ENCODE data around the gene ZNF30.
"Not testable (repeated sequence)": the region's sequence is repeated elsewhere in the genome, so short reads cannot be mapped to it uniquely, and the experiment has no call there.

Gene ZNF30

DNA sequence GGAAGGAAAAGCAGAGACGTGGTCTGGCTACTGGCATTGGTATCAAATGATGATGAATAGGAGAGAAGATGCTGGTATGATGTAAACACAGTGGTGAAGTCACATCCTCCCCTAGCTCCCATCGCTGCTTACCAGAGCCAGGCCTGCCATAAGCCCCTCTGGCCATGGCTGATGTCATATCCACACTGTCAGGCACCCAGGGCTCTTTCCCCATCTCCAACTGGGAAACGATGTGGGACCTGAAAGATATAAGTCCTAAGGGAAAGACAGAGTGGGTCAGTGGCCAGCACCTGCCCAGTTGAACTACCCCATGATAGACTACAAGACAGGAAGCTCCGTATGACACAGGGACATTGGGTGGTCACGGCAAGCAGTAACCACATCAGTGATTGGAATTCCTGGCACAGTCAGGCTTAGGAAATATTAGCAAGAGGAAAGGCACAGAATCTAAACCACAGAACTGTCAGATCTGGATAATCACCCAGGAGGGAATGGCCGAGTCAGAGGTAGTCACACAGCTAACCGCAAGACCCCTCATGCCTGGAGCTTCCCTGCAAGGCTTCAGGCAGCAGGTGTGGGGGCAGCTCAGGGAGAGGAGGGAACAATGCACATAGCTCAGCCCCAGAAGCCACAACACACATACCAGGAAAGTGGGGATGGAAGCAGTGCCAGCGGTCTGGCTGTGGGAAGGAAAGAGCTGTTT lies 33.6 kb downstream of the ZNF30 start:
- DNase-seq (ENCODE audit: low read depth), result no peak

DNA sequence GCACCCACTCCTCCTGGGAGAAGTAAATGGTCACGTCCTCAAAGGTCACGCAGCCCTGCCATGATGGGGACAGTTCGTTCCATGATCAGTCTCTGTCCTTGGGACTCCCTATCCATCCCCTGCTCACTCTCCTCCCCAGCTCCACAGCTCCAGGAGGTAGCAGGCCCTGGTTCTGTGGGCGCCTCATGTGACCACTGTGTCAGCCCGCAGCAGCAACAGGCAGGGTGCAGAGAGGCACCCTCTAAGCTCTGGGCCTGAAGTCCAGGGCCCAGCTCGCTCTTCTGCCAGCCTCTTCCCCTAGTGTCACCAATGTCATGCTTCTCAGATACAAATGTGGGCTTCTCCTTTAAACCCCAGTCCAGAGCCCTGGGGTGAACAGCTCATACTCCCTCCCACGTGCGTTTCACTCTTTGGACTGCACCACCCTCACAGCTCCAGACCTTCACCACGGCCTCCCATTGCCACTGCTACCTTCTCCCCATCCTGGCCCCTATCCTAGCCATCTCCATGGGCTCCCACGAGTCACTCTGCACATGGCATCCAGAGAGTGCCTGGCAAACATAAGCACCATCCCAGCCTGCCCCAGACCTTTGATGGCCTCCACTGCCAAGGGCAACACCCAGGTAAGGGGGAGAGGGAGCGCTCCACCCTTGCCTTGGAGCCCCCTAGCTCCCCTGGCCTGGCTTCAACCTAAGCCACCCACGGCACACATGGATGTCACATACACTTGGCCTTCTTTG lies 34.4 kb downstream of the ZNF30 start:
- no peak for DNase-seq (ENCODE audit: low read depth)

DNA sequence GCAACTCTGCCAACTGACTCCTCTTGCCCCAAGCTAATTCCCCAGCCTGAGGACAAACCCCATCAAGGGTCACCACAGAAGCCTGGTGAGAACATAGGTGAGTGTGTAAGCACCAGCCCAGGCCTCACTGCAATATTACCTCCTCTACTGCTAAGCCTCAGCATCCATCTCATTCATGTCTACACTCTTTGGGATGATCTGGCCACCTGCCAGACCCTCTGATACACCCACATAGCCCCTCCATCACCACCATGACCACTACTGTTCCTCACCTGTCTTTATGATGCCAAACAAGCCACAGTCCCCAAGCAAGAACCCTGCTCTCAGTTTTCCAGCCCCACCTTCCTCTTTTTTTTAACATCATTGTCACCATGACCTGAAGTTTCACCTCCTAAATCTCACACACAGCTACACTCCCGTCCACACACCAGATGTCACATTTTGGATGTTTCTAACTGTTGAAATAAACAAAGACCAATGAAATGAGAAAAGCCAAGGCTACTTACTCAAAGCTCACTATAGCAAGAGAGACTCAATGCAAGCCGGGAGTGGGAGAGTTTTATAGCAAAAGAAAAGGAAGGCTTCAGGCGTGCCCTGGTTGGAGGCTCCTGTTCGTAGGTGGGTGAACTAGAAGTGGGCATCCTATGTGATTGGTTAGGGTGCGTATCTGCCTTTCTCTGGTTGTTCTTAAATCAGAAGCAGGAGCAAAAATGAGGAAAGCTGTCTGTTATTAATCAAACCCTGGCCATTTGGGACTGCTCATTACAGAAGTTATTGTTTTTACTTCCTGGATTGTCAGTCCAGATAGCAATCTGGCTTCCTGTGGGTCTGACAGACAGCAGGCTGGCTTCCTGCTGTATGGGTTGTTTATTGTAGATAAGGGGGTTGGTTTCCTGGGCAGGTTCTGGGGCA lies 35.3 kb downstream of the ZNF30 start:
- DNase-seq (ENCODE audit: low read depth), result no peak

DNA sequence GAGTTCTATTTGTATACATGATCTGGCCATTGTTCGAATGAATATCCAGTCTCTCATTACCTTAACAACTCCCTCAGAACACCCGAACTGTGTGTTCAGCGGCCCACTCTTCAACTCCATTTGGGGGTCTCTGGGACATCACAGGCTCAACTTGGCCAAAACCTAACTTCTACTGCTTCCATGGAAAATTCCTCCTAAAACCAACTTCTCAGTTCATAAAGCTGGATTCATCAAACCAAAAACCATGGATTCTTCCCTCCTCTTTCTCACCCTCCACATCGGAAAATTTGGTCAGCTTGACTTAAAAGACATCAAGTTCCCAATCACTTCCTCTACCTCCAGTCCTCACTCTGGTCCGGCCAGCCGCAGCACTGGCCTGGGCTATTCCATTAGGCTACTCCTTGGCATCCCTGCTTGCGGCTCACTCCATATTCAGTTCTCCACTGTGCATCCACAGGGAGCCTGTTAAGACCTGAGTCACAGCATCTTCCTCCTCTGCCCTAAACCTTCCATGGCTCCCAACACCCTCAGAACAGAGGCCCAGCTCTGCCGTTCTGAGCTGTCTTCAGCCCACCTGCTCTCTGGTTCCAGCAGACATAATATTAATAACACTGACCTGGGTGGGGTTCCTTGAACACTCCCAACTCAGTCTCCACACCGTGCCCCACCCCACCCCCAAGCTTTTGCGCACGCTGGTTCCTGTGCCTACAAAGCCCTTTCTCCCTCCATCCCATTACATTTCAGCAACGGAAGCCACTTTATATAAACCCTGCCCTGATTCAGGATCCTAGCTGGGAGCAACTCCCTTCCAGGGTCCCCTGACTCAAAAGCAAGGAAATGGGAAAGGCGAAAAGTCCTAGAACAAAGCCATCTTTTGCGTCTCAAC lies 36.2 kb downstream of the ZNF30 start:
- no peak for DNase-seq (ENCODE audit: low read depth)

DNA sequence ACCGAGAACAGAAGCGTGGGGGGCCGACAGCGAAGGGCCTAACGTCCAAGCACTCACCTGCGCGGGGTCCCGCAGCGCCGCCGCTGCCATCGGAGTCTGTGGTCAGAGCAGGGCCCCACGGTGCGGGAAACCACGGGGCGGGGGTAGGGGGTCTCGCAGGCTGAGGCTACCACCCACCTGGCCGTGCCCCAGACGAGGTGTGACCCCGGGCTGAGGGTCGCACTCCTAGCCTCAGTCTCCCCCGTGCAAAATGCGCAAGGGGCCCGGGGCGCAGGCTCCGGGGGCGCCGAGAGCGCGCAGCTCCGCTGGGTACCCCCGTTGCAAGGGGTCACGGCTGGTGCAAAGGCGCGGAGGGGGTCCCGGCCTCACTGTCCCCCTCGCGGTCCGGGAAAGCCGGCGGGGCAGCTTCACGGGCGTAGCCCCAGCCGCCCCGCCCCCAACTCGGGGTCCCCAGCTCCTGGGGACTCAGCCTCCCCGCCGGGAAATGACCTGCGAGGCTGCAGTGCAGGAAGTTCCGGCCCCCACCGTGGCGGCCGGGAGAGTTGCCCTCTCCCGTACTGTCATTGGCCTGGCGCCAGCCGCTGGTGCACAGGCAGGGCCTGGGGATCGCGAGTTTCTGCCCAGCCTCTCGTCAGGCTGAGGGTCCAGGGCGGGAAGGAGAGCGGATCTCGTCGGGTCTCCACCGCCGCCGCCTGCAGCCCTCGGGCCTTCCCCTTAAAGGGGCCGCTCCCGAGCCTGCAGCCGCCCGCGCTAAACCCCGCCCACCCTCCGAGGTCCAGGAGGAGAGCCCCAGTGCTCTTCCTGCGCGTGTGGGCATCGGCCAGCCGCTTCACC lies 37.1 kb downstream of the ZNF30 start, which contains the start of gene ZNF792:
Gene ZNF792 (minus strand): TSS at position 657 of the 834 bp plus-strand sequence. CDS start 567 bp downstream, at position 90.
- peak; percentile 7 for DNase-seq (ENCODE audit: low read depth)

DNA sequence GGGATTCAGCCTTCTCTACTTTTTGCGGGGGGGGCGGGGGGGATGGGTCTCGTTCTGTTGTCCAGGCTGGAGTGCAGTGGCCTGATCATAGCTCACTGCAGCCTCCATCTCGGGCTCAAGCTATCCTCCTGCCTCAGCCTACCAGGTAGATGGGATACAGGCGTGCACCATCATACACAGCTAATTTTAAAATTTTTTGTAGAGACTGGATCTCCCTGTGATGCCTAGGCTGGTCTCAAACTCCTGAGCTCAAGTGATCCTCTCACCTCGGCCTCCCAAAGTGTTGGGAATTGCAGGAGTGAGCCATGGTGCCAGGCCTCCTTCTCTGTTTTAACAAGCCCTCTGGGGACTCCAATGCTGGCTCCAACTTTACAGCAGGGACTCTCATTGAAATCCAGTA lies 37.9 kb downstream of the ZNF30 start:
- DNase-seq (ENCODE audit: low read depth), result no peak

GRCh38 chr19:34965505-34965904 lies 38.8 kb downstream of the ZNF30 start:
- not testable (repeated sequence) for DNase-seq (ENCODE audit: low read depth)

- no peak for DNase-seq (ENCODE audit: low read depth)
Observed at GRCh38 chr19:34967551-34967950, 40.8 kb downstream of the ZNF30 start.

GRCh38 chr19:34969721-34970120 lies 43.0 kb downstream of the ZNF30 start:
- DNase-seq (ENCODE audit: low read depth), result no peak

DNA sequence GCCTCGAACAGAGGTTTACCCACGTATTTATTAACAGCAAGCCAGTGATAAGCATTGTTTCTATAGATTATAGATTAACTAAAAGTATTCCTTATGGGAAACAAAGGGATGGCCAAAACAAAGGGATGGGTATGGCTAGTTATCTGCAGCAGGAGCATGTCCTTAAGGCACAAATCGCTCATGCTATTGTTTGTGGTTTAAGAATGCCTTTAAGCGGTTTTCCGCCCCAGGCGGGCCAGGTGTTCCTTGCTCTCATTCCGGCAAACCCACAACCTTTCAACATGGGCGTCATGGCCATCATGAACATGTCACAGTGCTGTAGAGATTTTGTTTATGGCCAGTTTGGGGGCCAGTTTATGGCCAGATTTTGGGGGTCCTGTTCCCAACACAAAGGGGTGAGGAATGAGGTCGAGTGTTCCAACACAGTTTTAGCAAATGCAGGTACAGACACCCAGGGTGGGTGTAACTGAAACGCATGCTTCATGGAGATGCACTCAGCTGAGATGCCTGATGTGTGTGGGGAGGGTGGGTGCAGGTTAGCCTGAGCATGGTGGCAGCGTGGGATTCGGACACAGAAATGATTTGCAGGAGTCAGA lies 43.6 kb downstream of the ZNF30 start:
- DNase-seq (ENCODE audit: low read depth), result not testable (repeated sequence)

DNA sequence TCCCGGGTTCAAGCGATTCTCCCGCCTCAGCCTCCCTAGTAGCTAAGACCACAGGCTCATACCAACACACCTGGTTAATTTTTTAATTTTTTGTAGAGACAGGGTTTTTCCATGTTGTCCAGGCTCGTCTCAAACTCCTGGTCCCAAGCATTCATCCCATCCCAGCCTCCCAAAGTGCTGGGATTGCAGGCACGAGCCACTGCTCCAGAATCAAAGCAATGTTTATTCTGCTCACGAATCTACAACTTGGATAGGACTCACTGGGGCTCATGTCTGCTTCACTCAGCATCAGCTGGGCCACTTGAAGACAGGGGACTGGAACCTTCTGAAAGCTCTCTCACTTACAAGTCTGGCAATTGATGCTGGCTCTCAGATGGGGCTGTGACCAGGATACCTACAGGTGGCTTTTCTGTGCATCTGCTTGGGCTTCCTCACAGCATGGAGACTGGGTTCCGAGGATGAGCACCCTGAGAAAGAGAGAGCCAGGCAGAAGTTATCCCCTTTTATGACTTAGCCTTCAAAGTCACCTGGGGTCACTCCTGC lies 45.5 kb downstream of the ZNF30 start:
- no peak for DNase-seq (ENCODE audit: low read depth)

GRCh38 chr19:34974646-34975045 lies 47.9 kb downstream of the ZNF30 start:
- no peak for DNase-seq (ENCODE audit: low read depth)

DNA sequence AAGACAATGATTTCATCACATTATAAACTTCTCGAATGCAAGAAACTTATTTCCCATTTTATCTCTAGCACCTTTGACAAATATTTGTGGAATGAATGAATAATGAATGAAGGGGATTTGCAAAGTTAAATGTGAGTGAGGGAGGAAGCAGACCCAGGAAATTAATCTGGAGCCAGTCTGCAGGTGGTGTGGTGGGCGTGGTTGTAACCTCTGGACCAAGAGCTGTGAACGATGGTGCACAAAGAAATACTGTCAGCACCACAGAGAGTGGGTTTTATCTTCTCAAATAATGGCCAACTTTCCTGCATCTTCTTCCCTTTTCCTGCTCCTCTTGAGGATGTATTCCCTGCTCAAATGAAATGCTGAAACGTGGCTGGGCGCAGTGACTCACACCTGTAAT lies 48.4 kb downstream of the ZNF30 start:
- DNase-seq (ENCODE audit: low read depth), result no peak

GRCh38 chr19:34976611-34977010 lies 49.9 kb downstream of the ZNF30 start:
- DNase-seq (ENCODE audit: low read depth), result no peak

- no peak for DNase-seq (ENCODE audit: low read depth)
Observed at GRCh38 chr19:34979819-34980640, 53.3 kb downstream of the ZNF30 start.

GRCh38 chr19:34982275-34982674 lies 55.6 kb downstream of the ZNF30 start:
- DNase-seq (ENCODE audit: low read depth), result no peak

GRCh38 chr19:34983786-34984185 lies 57.1 kb downstream of the ZNF30 start:
- DNase-seq (ENCODE audit: low read depth), result no peak

DNA sequence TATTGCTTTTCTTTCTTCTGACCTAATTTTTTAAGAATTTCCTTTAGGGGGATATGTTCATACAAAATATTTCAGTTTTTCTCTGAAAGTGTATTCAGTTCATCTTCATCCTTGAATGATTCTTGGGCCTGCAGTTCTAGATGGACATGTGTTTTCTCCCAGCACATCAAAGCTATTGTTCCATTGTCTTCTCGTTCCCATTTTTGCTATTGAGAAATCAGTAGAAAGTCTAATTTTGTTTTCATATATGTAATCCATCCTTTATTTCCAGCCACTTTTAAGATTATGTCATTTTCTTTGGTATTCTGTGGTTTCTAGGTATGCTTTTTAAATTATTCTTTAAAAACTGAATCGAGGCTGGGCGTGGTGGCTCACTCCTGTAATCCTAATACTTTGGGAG lies 57.6 kb downstream of the ZNF30 start:
- no peak for DNase-seq (ENCODE audit: low read depth)

All from stimulated activated CD8-positive, alpha-beta memory T cell treated with anti-CD3 and anti-CD28 coated beads, Interleukin-15, amount 100 ng/mL, for 1 hour (primary cell).